Body of pancreas (tissue), 4 donors: ENCODE results near the gene SLC19A1. TPM values are rescaled to one million over a fixed set of nuclear protein-coding genes. Genes with fewer than 3 reads are reported as not detected.

Experiments
- ATAC-seq: fragments of 150-250 bp; one replicate; pipeline ENCODE4 v1.9.1; 2016
- DNase-seq, 4 donors: peaks; one replicate each; pipeline ENCODE4 v3.0.0-alpha.2; 2019
- H3K27ac ChIP-seq, 4 donors: fragments of 200-600 bp; sonication (generic); 1 replicate in 3 of 4; 2 replicates in 1 of 4; pipeline versions ENCODE4 v1.5.1 to v1.6.1; 2016 to 2019; ENCODE audit warnings: mild to moderate bottlenecking in 1 of 4, mixed read lengths in 1 of 4, moderate library complexity in 1 of 4
- H3K27me3 ChIP-seq, 2 donors: fragments of 200-600 bp; sonication (generic); one replicate each; pipeline ENCODE4 v1.6.0; 2016; ENCODE audit warnings: mild to moderate bottlenecking in 1 of 2
- H3K36me3 ChIP-seq, 2 donors: fragments of 200-600 bp; sonication (generic); replicated peaks in 1 of 2; 2 replicates each; pipeline ENCODE4 v1.5.1; 2016; ENCODE audit warnings: low read depth in 2 of 2; ENCODE audit not compliant: insufficient read depth in 1 of 2
- H3K4me1 ChIP-seq: fragments of 200-600 bp; sonication (generic); one replicate; pipeline ENCODE4 v1.6.0; 2016
- H3K4me3 ChIP-seq, 2 donors: fragments of 200-600 bp; sonication (generic); 1 replicate in 1 of 2; 2 replicates in 1 of 2; pipeline ENCODE4 v1.5.1; 2016 to 2019
- H3K9me3 ChIP-seq, 3 donors: fragments of 200-600 bp; sonication (generic); 1 replicate in 2 of 3; 2 replicates in 1 of 3; pipeline ENCODE4 v1.5.1; 2016
- CTCF ChIP-seq, 7 experiments: fragments of 450-650 bp in 4 of 7; fragments of 200-600 bp in 3 of 7; sonication (generic) in 3 of 7; IDR thresholded peaks; one replicate each; pipeline ENCODE4 v1.5.1; 2016 to 2019; ENCODE audit warnings: antibody characterized with exemption in 7 of 7
- POLR2A ChIP-seq, 3 donors: fragments of 450-650 bp; IDR thresholded peaks; one replicate each; pipeline ENCODE4 v1.6.1; 2016; ENCODE audit warnings: antibody characterized with exemption in 3 of 3, mild to moderate bottlenecking in 2 of 3
- WGBS, 2 donors: methylation state at CpG; one replicate each; pipeline ENCODE4 v1.1.5; 2017; 5-methylcytosine and 5-hydroxymethylcytosine counted together
- intact Hi-C: fragments of 100-400 bp; cut with DNase I; formaldehyde crosslinking; loops from one replicate; pipeline ENCODE4 v1.15.1; 2023
- total RNA-seq, 2 donors: library from RNA; depleted of rRNA; stranded (reverse); fragments of >200 nt; gene quantifications; one replicate each; pipeline ENCODE4 v1.1.0, GENCODE V29; 2016

Gene SLC19A1
- total RNA-seq, 2 donors from 2014 or later = 2.6 to 7.0 TPM

- H3K9me3 ChIP-seq = no peaks in the 10 kb centered on the region
- ATAC-seq (no peak), DNase-seq (no peak)
- H3K4me3 ChIP-seq = no peak overlapping the region
- peaks cover 18% of the 10 kb centered on the region for H3K4me1 ChIP-seq
- H3K27ac ChIP-seq = peak overlapping the region in 1 of 4 donors; percentile 61
- intact Hi-C loops = no loop called here
- WGBS, 2 donors = 60 to 61% methylated on average over 24 to 34 of the region's 44 CpGs
- H3K36me3 ChIP-seq = no peaks in the 10 kb centered on the region
- no peaks in the 10 kb centered on the region for H3K27me3 ChIP-seq
- TF ChIP-seq CTCF (IDR thresholded peaks at IDR 0.05) = no peak
- no peak for TF ChIP-seq POLR2A (IDR thresholded peaks at IDR 0.05)
Measured at GRCh38 chr21:45477176-45478114, 64.8 kb downstream of the SLC19A1 start.

- no peaks in the 10 kb centered on the region for H3K27me3 ChIP-seq
- no peak for TF ChIP-seq CTCF (IDR thresholded peaks at IDR 0.05)
- no peak for TF ChIP-seq POLR2A (IDR thresholded peaks at IDR 0.05)
- H3K4me3 ChIP-seq = no peak overlapping the region
- no peak overlapping the region for H3K27ac ChIP-seq
- no peaks in the 10 kb centered on the region for H3K9me3 ChIP-seq
- no peaks in the 10 kb centered on the region for H3K36me3 ChIP-seq
- H3K4me1 ChIP-seq = peaks cover 26% of the 10 kb centered on the region
- ATAC-seq (no peak), DNase-seq (no peak)
- WGBS, 2 donors = 62 to 66% methylated on average over 6 of the region's 6 CpGs
- intact Hi-C loops = no loop called here
Measured at GRCh38 chr21:45476582-45476981, 65.7 kb downstream of the SLC19A1 start.

GRCh38 chr21:45475797-45476570 lies 66.3 kb downstream of the SLC19A1 start:
- ATAC-seq (no peak), DNase-seq (no peak)
- H3K9me3 ChIP-seq = no peaks in the 10 kb centered on the region
- intact Hi-C loops = no loop called here
- no peaks in the 10 kb centered on the region for H3K27me3 ChIP-seq
- TF ChIP-seq POLR2A (IDR thresholded peaks at IDR 0.05) = no peak
- no peak for TF ChIP-seq CTCF (IDR thresholded peaks at IDR 0.05)
- no peak overlapping the region for H3K4me3 ChIP-seq
- no peaks in the 10 kb centered on the region for H3K36me3 ChIP-seq
- WGBS, 2 donors = 77 to 79% methylated on average over 53 of the region's 53 CpGs
- H3K4me1 ChIP-seq = peaks cover 32% of the 10 kb centered on the region
- no peak overlapping the region for H3K27ac ChIP-seq

- WGBS, 2 donors = 76 to 81% methylated on average over 25 to 42 of the region's 43 CpGs
- ATAC-seq = no peak
Measured at GRCh38 chr21:45475004-45475685, 67.1 kb downstream of the SLC19A1 start.

More at GRCh38 chr21:45475004-45475685, 67.1 kb downstream of the SLC19A1 start:
- intact Hi-C loops = no loop called here
- no peak for DNase-seq
- TF ChIP-seq POLR2A (IDR thresholded peaks at IDR 0.05) = no peak
- no peak for TF ChIP-seq CTCF (IDR thresholded peaks at IDR 0.05)
- Histone ChIP-seq H3K27ac (no peak overlapping the region), H3K9me3 (no peaks in the 10 kb centered on the region), H3K4me3 (no peak overlapping the region), H3K27me3 (no peaks in the 10 kb centered on the region), H3K36me3 (no peaks in the 10 kb centered on the region), H3K4me1 (peaks cover 40% of the 10 kb centered on the region)
